ENCODE measurements around the gene MCCC2.
"Not testable (repeated sequence)": the region's sequence is repeated elsewhere in the genome, so short reads cannot be mapped to it uniquely, and the experiment has no call there.

MCCC2 gene

GRCh38 chr5:71576241-71576640 lies 10.9 kb upstream of the MCCC2 start:
- H3K4me1 ChIP-seq (ENCODE audit: control insufficient read depth, insufficient read depth, low read length): peaks cover 9% of the 10 kb centered on the region
- H3K9me3 ChIP-seq (ENCODE audit: control insufficient read depth, low read length): no peaks in the 10 kb centered on the region
- H3K9ac ChIP-seq (ENCODE audit: low read length): no peak overlapping the region
- H3K4me3 ChIP-seq (ENCODE audit: low read length): no peak overlapping the region
- H3K36me3 ChIP-seq (ENCODE audit: control insufficient read depth, insufficient read depth, low read length, severe bottlenecking): peaks cover 8% of the 10 kb centered on the region
- no peaks in the 10 kb centered on the region for H3K27me3 ChIP-seq (replicated peaks; ENCODE audit: control insufficient read depth, insufficient read depth, low read length)
- DNase-seq (ENCODE audit: low read depth): no peak

- DNase-seq (ENCODE audit: low read depth); H3K4me3 ChIP-seq (ENCODE audit: low read length); H3K9me3 ChIP-seq (ENCODE audit: control insufficient read depth, low read length); H3K4me1 ChIP-seq (ENCODE audit: control insufficient read depth, insufficient read depth, low read length); H3K36me3 ChIP-seq (ENCODE audit: control insufficient read depth, insufficient read depth, low read length, severe bottlenecking); H3K9ac ChIP-seq (ENCODE audit: low read length); H3K27me3 ChIP-seq (replicated peaks; ENCODE audit: control insufficient read depth, insufficient read depth, low read length): not testable (repeated sequence)
These were observed 9.3 kb upstream of the MCCC2 start for GRCh38 chr5:71577839-71578238.

- Histone ChIP-seq H3K9ac (ENCODE audit: low read length) (no peak overlapping the region), H3K9me3 (ENCODE audit: control insufficient read depth, low read length) (no peaks in the 10 kb centered on the region), H3K27me3 (replicated peaks; ENCODE audit: control insufficient read depth, insufficient read depth, low read length) (no peaks in the 10 kb centered on the region), H3K4me1 (ENCODE audit: control insufficient read depth, insufficient read depth, low read length) (peaks cover 5% of the 10 kb centered on the region), H3K4me3 (ENCODE audit: low read length) (no peak overlapping the region), H3K36me3 (ENCODE audit: control insufficient read depth, insufficient read depth, low read length, severe bottlenecking) (peaks cover 3% of the 10 kb centered on the region)
- no peak for DNase-seq (ENCODE audit: low read depth)
These were observed 4.1 kb upstream of the MCCC2 start for GRCh38 chr5:71582945-71583584.

GRCh38 chr5:71586052-71586940 lies 844 bp upstream of the MCCC2 start:
- Histone ChIP-seq H3K9ac (ENCODE audit: low read length) (peak overlapping the region; percentile 93), H3K36me3 (ENCODE audit: control insufficient read depth, insufficient read depth, low read length, severe bottlenecking) (no peaks in the 10 kb centered on the region), H3K27me3 (replicated peaks; ENCODE audit: control insufficient read depth, insufficient read depth, low read length) (no peaks in the 10 kb centered on the region), H3K4me3 (ENCODE audit: low read length) (peak overlapping the region; percentile 92), H3K9me3 (ENCODE audit: control insufficient read depth, low read length) (no peaks in the 10 kb centered on the region), H3K4me1 (ENCODE audit: control insufficient read depth, insufficient read depth, low read length) (peaks cover 31% of the 10 kb centered on the region)
- DNase-seq (ENCODE audit: low read depth): no peak

GRCh38 chr5:71587766-71588532 lies 809 bp downstream of the MCCC2 start:
- Histone ChIP-seq H3K4me3 (ENCODE audit: low read length) (peak overlapping the region; percentile 92), H3K4me1 (ENCODE audit: control insufficient read depth, insufficient read depth, low read length) (peaks cover 31% of the 10 kb centered on the region), H3K9me3 (ENCODE audit: control insufficient read depth, low read length) (no peaks in the 10 kb centered on the region), H3K9ac (ENCODE audit: low read length) (peak overlapping the region; percentile 93), H3K27me3 (replicated peaks; ENCODE audit: control insufficient read depth, insufficient read depth, low read length) (no peaks in the 10 kb centered on the region), H3K36me3 (ENCODE audit: control insufficient read depth, insufficient read depth, low read length, severe bottlenecking) (no peaks in the 10 kb centered on the region)
- DNase-seq (ENCODE audit: low read depth): peak; percentile 19

- Histone ChIP-seq H3K9me3 (ENCODE audit: control insufficient read depth, low read length) (no peaks in the 10 kb centered on the region), H3K4me1 (ENCODE audit: control insufficient read depth, insufficient read depth, low read length) (peaks cover 31% of the 10 kb centered on the region), H3K4me3 (ENCODE audit: low read length) (peak overlapping the region; percentile 92), H3K27me3 (replicated peaks; ENCODE audit: control insufficient read depth, insufficient read depth, low read length) (no peaks in the 10 kb centered on the region), H3K36me3 (ENCODE audit: control insufficient read depth, insufficient read depth, low read length, severe bottlenecking) (peaks cover under 1% of the 10 kb centered on the region), H3K9ac (ENCODE audit: low read length) (no peak overlapping the region)
- DNase-seq (ENCODE audit: low read depth): no peak
These were observed 1.4 kb downstream of the MCCC2 start for GRCh38 chr5:71588533-71588885.

- no peak overlapping the region for H3K4me3 ChIP-seq (ENCODE audit: low read length)
- H3K9ac ChIP-seq (ENCODE audit: low read length): no peak overlapping the region
- DNase-seq (ENCODE audit: low read depth): no peak
- H3K9me3 ChIP-seq (ENCODE audit: control insufficient read depth, low read length): no peaks in the 10 kb centered on the region
- peaks cover 31% of the 10 kb centered on the region for H3K4me1 ChIP-seq (ENCODE audit: control insufficient read depth, insufficient read depth, low read length)
- peaks cover 6% of the 10 kb centered on the region for H3K36me3 ChIP-seq (ENCODE audit: control insufficient read depth, insufficient read depth, low read length, severe bottlenecking)
- H3K27me3 ChIP-seq (replicated peaks; ENCODE audit: control insufficient read depth, insufficient read depth, low read length): no peaks in the 10 kb centered on the region
These were observed 2.8 kb downstream of the MCCC2 start for GRCh38 chr5:71589903-71590302.

GRCh38 chr5:71591100-71591499 lies 4.0 kb downstream of the MCCC2 start:
- Histone ChIP-seq H3K27me3 (replicated peaks; ENCODE audit: control insufficient read depth, insufficient read depth, low read length) (no peaks in the 10 kb centered on the region), H3K36me3 (ENCODE audit: control insufficient read depth, insufficient read depth, low read length, severe bottlenecking) (peaks cover 9% of the 10 kb centered on the region), H3K9me3 (ENCODE audit: control insufficient read depth, low read length) (no peaks in the 10 kb centered on the region), H3K4me3 (ENCODE audit: low read length) (no peak overlapping the region), H3K4me1 (ENCODE audit: control insufficient read depth, insufficient read depth, low read length) (peaks cover 31% of the 10 kb centered on the region), H3K9ac (ENCODE audit: low read length) (no peak overlapping the region)
- no peak for DNase-seq (ENCODE audit: low read depth)

- no peak overlapping the region for H3K4me3 ChIP-seq (ENCODE audit: low read length)
- H3K4me1 ChIP-seq (ENCODE audit: control insufficient read depth, insufficient read depth, low read length): peaks cover 13% of the 10 kb centered on the region
- H3K9ac ChIP-seq (ENCODE audit: low read length): no peak overlapping the region
These were observed 9.0 kb downstream of the MCCC2 start for GRCh38 chr5:71596169-71596568.

GRCh38 chr5:71597001-71597400 lies 9.9 kb downstream of the MCCC2 start:
- H3K27me3 ChIP-seq (replicated peaks; ENCODE audit: control insufficient read depth, insufficient read depth, low read length): no peaks in the 10 kb centered on the region
- no peak overlapping the region for H3K4me3 ChIP-seq (ENCODE audit: low read length)
- H3K9me3 ChIP-seq (ENCODE audit: control insufficient read depth, low read length): no peaks in the 10 kb centered on the region
- no peak overlapping the region for H3K9ac ChIP-seq (ENCODE audit: low read length)
- no peak for DNase-seq (ENCODE audit: low read depth)
- peaks cover 21% of the 10 kb centered on the region for H3K4me1 ChIP-seq (ENCODE audit: control insufficient read depth, insufficient read depth, low read length)
- peaks cover 39% of the 10 kb centered on the region for H3K36me3 ChIP-seq (ENCODE audit: control insufficient read depth, insufficient read depth, low read length, severe bottlenecking)

More at GRCh38 chr5:71596169-71596568, 9.0 kb downstream of the MCCC2 start:
- Histone ChIP-seq H3K27me3 (replicated peaks; ENCODE audit: control insufficient read depth, insufficient read depth, low read length) (no peaks in the 10 kb centered on the region), H3K36me3 (ENCODE audit: control insufficient read depth, insufficient read depth, low read length, severe bottlenecking) (peaks cover 39% of the 10 kb centered on the region), H3K9me3 (ENCODE audit: control insufficient read depth, low read length) (no peaks in the 10 kb centered on the region)
- DNase-seq (ENCODE audit: low read depth): no peak

GRCh38 chr5:71600783-71601182 lies 13.6 kb downstream of the MCCC2 start:
- Histone ChIP-seq H3K4me3 (ENCODE audit: low read length) (no peak overlapping the region), H3K9ac (ENCODE audit: low read length) (no peak overlapping the region), H3K9me3 (ENCODE audit: control insufficient read depth, low read length) (no peaks in the 10 kb centered on the region), H3K36me3 (ENCODE audit: control insufficient read depth, insufficient read depth, low read length, severe bottlenecking) (peaks cover 49% of the 10 kb centered on the region), H3K4me1 (ENCODE audit: control insufficient read depth, insufficient read depth, low read length) (peaks cover 26% of the 10 kb centered on the region), H3K27me3 (replicated peaks; ENCODE audit: control insufficient read depth, insufficient read depth, low read length) (no peaks in the 10 kb centered on the region)
- DNase-seq (ENCODE audit: low read depth): no peak

Measured in adipocyte (in vitro differentiated cells).